Mesothelial cell of epicardium (in vitro differentiated cells): ENCODE results near the gene MARVELD2. TPM values are rescaled to one million over a fixed set of nuclear protein-coding genes. Genes with fewer than 3 reads are reported as not detected.
"Not testable (repeated sequence)": the region's sequence is repeated elsewhere in the genome, so short reads cannot be mapped to it uniquely, and the experiment has no call there.

Experiments
- DNase-seq, 2 experiments: peaks; one replicate each; pipeline ENCODE4 v3.0.0; 2021; ENCODE audit warnings: low spot score in 2 of 2; ENCODE audit not compliant: unreplicated experiment in 2 of 2
- H3K27ac Mint-ChIP-seq: 2 replicates; pipeline ENCODE4 v1.8.0; 2021; ENCODE audit warnings: mixed read lengths
- H3K27me3 Mint-ChIP-seq: 2 replicates; pipeline ENCODE4 v1.8.0; 2021; ENCODE audit warnings: low read depth, mixed read lengths
- H3K36me3 Mint-ChIP-seq: 2 replicates; pipeline ENCODE4 v1.8.0; 2021; ENCODE audit warnings: mixed read lengths
- H3K4me1 Mint-ChIP-seq: 2 replicates; pipeline ENCODE4 v1.8.0; 2021; ENCODE audit warnings: mixed read lengths
- H3K4me3 Mint-ChIP-seq: 2 replicates; pipeline ENCODE4 v1.8.0; 2021; ENCODE audit warnings: mild to moderate bottlenecking, moderate library complexity, mixed read lengths
- H3K9me3 Mint-ChIP-seq: 2 replicates; pipeline ENCODE4 v1.8.0; 2021; ENCODE audit warnings: mixed read lengths
- CTCF ChIP-seq: fragments of 200-600 bp; sonication (generic); IDR thresholded peaks from one replicate; pipeline ENCODE4 v1.5.0; 2021; ENCODE audit warnings: antibody characterized with exemption; ENCODE audit not compliant: unreplicated experiment
- total RNA-seq: library from RNA; stranded (reverse); gene quantifications from 3 replicates; pipeline ENCODE4 v1.2.1, GENCODE V29; 2021

MARVELD2 gene
- total RNA-seq, 1 donor from 2014 or later, result 20.0 TPM

- TF ChIP-seq CTCF, result no peak
- H3K36me3 Mint-ChIP-seq, result no peaks in the 10 kb centered on the region
- H3K4me3 Mint-ChIP-seq, result no peak overlapping the region
- no peaks in the 10 kb centered on the region for H3K4me1 Mint-ChIP-seq
- DNase-seq, result no peak
- no peaks in the 10 kb centered on the region for H3K27me3 Mint-ChIP-seq
- H3K27ac Mint-ChIP-seq, result no peak overlapping the region
- peaks cover 15% of the 10 kb centered on the region for H3K9me3 Mint-ChIP-seq
Measured at GRCh38 chr5:69454460-69455249, 39.7 kb downstream of the MARVELD2 start.

GRCh38 chr5:69455428-69455988 is 40.6 kb downstream of the MARVELD2 start:
- not testable (repeated sequence) for H3K4me1 Mint-ChIP-seq, H3K27me3 Mint-ChIP-seq, DNase-seq, H3K4me3 Mint-ChIP-seq, H3K36me3 Mint-ChIP-seq, H3K27ac Mint-ChIP-seq
- H3K9me3 Mint-ChIP-seq, result peaks cover 15% of the 10 kb centered on the region

GRCh38 chr5:69462170-69462569 is 47.3 kb downstream of the MARVELD2 start:
- Mint-ChIP-seq H3K36me3 (no peaks in the 10 kb centered on the region), H3K4me3 (no peak overlapping the region), H3K27ac (no peak overlapping the region), H3K9me3 (peaks cover 11% of the 10 kb centered on the region), H3K27me3 (no peaks in the 10 kb centered on the region), H3K4me1 (no peaks in the 10 kb centered on the region)
- no peak for TF ChIP-seq CTCF
- no peak for DNase-seq

GRCh38 chr5:69466375-69466774 is 51.5 kb downstream of the MARVELD2 start:
- not testable (repeated sequence) for H3K4me1 Mint-ChIP-seq, DNase-seq, H3K36me3 Mint-ChIP-seq

GRCh38 chr5:69467442-69468225 is 52.7 kb downstream of the MARVELD2 start:
- Mint-ChIP-seq H3K27ac (no peak overlapping the region), H3K4me1 (no peaks in the 10 kb centered on the region), H3K9me3 (peaks cover 13% of the 10 kb centered on the region), H3K27me3 (no peaks in the 10 kb centered on the region), H3K36me3 (no peaks in the 10 kb centered on the region), H3K4me3 (no peak overlapping the region)
- TF ChIP-seq CTCF, result no peak
- no peak for DNase-seq

More at GRCh38 chr5:69466375-69466774, 51.5 kb downstream of the MARVELD2 start:
- not testable (repeated sequence) for H3K27me3 Mint-ChIP-seq, H3K4me3 Mint-ChIP-seq, H3K27ac Mint-ChIP-seq
- peaks cover 10% of the 10 kb centered on the region for H3K9me3 Mint-ChIP-seq

GRCh38 chr5:69468631-69469030 is 53.7 kb downstream of the MARVELD2 start:
- peaks cover 13% of the 10 kb centered on the region for H3K9me3 Mint-ChIP-seq
- H3K27me3 Mint-ChIP-seq, result no peaks in the 10 kb centered on the region
- no peak for DNase-seq
- H3K36me3 Mint-ChIP-seq, result no peaks in the 10 kb centered on the region
- no peaks in the 10 kb centered on the region for H3K4me1 Mint-ChIP-seq
- H3K27ac Mint-ChIP-seq, result no peak overlapping the region
- no peak for TF ChIP-seq CTCF
- no peak overlapping the region for H3K4me3 Mint-ChIP-seq

GRCh38 chr5:69471516-69471915 is 56.6 kb downstream of the MARVELD2 start:
- not testable (repeated sequence) for H3K27me3 Mint-ChIP-seq, DNase-seq, H3K36me3 Mint-ChIP-seq

GRCh38 chr5:69472535-69473143 is 57.7 kb downstream of the MARVELD2 start:
- not testable (repeated sequence) for H3K4me3 Mint-ChIP-seq, H3K27me3 Mint-ChIP-seq, H3K27ac Mint-ChIP-seq, H3K36me3 Mint-ChIP-seq, DNase-seq, H3K4me1 Mint-ChIP-seq
- H3K9me3 Mint-ChIP-seq, result peaks cover 13% of the 10 kb centered on the region

More at GRCh38 chr5:69471516-69471915, 56.6 kb downstream of the MARVELD2 start:
- peaks cover 13% of the 10 kb centered on the region for H3K9me3 Mint-ChIP-seq
- H3K4me3 Mint-ChIP-seq, H3K27ac Mint-ChIP-seq, H3K4me1 Mint-ChIP-seq: not testable (repeated sequence)
